Activated T-cell treated with anti-CD3 and anti-CD28 coated beads, Interleukin-2, amount 50 U/mL, for 48 hours (primary cell): ENCODE data around the gene SETD1B.
"Not testable (repeated sequence)": the region's sequence is repeated elsewhere in the genome, so short reads cannot be mapped to it uniquely, and the experiment has no call there.

Experiments used
- DNase-seq, 2 experiments: peaks; one replicate each; pipeline ENCODE4 v3.0.0-alpha.2; 2020

SETD1B gene

DNA sequence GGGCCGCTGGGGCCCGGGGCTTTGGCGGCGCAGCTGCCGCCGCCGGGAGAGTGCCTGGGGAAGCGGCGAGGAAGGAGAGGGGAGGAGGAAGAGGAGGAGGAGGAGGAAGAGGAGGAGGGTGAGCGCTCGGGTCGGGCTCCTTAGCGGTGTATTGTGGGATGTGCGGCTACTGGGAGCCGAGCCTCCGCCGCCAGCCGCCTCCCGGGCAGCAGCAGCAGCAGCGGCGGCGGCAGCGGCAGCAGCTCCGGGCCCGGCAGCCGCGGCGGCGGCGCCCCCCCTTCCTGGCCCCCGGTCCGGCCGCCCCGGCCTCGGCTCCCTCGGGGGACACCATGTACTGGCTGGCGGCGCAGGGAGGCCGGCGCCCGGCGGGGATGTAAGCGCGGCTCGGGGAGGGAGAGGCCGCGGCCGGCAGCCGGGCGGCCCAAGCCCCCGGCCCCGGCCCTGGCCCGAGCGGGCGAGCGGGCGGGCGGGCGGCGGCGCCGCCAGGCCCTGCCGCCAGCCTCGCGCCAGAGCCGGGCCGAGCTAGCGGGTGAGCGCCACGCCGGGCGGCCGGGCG, at the start of gene SETD1B:
SETD1B (plus strand) TSS at position 149 of the 556 bp plus-strand sequence. CDS start 729 bp downstream, outside the sequence.
- DNase-seq, result peak; percentile 59 to 73

GRCh38 chr12:121754836-121755235, 49.0 kb upstream of the SETD1B start:
- DNase-seq, result no peak

GRCh38 chr12:121755591-121755990, 48.2 kb upstream of the SETD1B start:
- DNase-seq, result no peak

- not testable (repeated sequence) for DNase-seq
Measured at GRCh38 chr12:121758536-121758935, 45.3 kb upstream of the SETD1B start.

GRCh38 chr12:121762269-121762668, 41.5 kb upstream of the SETD1B start:
- DNase-seq, result no peak

GRCh38 chr12:121764808-121765207, 39.0 kb upstream of the SETD1B start:
- DNase-seq, result no peak

GRCh38 chr12:121765573-121765972, 38.2 kb upstream of the SETD1B start:
- no peak for DNase-seq

DNA sequence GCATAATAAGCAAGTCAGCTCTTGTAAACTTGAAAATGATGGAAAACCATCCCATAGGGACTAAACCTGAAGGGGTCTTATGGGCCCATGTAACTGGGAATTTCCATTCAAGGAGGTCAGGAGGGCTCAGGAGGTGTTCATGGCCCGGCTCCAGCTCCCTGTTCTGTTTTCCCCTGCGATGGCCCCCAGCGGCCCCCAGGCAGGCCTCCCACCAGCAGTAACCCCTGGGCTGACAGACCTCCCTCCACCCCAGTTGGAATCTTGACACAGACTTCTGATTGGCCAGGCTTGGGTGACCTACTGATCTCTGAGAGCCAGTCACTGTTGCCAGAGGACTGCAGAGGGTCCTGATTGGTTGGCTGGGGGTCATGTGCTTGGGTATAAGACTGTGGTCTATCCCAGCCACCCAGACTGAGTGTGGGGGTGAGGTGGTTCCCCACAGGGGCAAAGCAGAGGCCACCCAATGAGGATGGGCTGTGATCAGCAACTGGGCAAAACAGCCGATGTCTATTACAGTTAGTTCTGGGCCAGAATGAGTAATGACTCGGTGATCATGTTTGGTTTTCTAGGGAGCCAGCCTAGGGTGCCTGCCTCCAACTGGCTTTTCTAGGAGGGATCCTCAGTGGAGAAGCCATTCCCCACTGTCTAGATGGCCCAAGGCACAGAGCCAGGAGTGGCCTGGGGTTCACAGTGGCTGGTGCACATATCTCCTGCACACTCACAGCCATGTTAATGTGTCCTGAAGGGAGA, 37.3 kb upstream of the SETD1B start:
- DNase-seq, result no peak

- no peak for DNase-seq
Measured at GRCh38 chr12:121767525-121768016, 36.2 kb upstream of the SETD1B start.

DNA sequence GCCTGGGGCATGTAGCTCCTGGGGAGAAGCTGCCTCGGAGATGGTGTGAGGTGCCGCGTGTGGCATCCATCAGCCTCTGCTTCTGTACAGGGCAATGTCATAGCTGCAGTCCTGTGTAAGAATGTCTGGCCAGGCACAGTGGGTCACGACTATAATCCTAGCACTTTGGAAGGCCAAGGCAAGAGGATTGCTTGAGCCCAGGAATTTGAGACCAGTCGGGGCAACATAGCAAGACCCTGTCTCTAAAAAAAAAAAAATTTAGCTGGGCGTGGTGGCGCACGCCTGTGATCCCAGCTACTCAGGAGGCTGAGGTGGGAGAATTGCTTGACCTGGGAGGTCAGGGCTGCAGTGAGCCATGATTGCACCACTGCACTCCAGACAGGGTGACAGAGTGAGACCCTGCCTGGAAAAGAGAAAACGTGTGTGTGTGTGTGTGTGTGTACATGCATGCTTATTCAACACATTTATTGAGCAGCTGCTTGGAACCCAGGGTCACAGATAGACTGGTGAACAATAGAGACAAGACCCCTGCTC, 34.4 kb upstream of the SETD1B start:
- DNase-seq, result no peak

DNA sequence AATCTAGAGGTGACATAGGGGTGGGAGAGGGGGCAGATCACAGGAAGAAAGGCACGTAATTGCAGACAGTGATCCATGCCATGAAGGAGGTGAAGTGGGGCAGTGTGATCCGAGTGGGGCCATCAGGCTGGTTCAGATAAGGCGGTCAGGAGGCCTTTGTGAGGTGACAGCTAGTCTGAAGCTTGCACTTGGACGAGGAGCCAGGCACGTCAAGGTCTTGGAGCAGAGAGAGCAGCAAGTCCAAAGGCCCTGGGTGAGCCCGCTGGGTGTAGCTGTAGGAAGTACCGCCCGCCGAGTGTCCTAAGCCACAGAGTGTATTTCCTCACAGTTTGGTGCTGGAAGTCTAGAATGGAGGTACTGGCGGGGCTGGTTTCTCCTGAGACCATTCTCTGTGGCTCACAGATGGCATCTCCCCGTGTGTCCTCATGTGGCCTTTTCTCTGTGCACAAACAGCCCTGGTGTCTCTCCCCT, 33.9 kb upstream of the SETD1B start:
- no peak for DNase-seq

DNA sequence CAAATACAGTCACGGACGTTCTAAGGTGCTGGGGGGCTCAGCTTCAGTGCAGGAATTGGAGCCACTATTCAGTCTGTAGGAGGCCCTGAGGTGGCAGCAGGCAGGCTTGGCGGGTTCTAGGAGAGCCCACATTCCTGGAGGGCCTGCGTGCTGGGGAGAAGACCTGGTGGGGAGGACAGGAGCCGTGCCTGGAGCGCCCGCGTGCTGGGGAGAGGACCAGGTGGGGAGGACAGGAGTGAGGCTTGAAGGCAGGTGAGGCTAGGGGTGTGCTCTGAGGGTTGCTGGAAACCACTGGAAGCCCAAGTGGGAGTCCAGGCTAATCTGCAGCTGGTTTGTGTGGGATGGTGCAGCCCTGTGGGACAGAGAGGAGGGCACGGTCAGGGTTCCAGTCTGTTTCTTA, 33.4 kb upstream of the SETD1B start:
- no peak for DNase-seq

GRCh38 chr12:121770813-121771625, 32.8 kb upstream of the SETD1B start:
- no peak for DNase-seq

- DNase-seq, result peak; percentile 84 to 87
Measured at GRCh38 chr12:121773011-121773777, 30.6 kb upstream of the SETD1B start.

GRCh38 chr12:121774968-121775474, 28.8 kb upstream of the SETD1B start:
- no peak for DNase-seq

- DNase-seq, result peak; percentile 21 to 22
Measured at GRCh38 chr12:121775501-121775900, 28.3 kb upstream of the SETD1B start.

DNA sequence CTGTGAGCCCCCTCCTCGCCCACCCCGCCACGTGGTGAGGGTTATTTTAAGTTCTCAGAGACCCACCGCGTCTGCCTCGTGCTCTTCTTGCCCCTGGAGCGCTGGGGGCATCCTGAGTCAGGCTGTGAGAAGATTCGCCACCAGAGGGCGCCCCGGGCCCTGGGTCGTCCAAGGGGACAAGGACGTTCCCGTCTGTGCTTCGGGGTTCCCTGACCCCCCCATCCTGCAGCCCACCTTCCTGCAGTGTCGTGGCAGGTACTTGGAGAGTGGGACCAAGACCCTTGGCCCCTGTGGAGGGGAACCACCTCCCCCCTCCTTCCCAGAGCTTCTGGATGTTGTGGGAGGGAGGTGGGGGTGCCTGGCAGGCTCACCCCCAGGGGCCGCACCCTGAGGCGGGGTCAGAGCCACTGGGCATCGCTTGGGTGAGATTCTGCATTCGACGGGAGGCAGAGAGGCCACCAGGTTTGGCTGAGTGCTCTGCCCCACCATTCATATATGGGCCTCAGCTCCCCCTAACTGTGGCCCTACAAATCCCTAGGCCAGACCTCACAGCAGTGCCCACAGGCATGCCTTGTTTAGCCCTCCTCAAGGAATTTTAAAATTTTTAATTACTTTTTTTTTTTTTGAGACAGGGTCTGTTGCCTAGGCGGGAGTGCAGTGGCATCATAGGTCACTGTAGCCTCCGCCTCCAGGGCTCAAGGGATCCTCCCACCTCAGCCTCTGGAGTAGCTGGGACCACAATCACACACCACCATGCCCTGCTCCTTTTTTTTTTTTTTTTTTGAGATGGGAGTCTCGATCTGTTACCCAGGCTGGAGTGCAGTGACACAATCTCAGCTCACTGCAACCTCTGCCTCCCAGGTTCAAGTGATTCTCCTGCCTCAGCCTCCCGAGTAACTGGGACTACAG, 27.4 kb upstream of the SETD1B start:
- peak; percentile 94 to 95 for DNase-seq

DNA sequence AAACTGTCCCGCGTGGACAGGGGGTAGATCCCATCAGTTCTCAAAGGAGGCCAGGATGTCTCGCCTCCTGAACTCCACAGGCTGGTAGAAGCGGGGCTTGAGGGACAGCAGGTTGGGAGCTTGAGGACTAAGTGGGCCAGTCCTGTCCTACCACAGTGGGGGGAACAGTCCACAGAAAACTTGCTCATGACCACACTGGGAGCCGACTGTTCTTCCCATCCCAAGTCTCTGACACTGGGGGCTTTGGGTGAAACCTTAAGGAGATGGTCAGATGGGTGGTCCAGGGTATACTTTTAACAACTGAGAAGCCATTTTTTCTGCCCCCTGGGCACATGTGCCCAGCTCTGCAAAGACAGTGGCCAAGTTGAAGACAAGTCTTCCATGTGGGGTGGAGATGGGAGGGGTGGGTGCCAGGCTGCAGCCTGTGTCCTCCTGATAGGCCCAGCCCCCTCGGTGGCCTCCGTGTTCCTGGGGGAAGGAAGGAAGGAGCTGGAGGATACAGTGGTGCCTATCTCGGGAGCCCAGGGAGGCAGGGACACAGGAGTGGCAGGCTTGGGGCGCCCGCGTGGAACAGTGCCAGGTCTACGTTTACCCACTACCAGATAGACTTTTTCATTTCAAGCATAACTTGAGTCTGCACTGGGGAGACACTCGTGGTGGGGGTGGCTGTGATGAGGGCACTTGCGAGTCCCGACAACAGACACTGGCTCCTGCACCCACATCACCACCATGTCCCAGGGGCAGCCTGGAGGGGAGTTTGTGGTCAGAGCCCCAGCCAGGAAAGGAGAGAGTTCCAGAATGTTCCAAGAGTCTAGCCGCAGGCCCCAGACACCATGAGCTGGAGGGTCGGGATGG, 25.0 kb upstream of the SETD1B start:
- DNase-seq, result no peak

DNA sequence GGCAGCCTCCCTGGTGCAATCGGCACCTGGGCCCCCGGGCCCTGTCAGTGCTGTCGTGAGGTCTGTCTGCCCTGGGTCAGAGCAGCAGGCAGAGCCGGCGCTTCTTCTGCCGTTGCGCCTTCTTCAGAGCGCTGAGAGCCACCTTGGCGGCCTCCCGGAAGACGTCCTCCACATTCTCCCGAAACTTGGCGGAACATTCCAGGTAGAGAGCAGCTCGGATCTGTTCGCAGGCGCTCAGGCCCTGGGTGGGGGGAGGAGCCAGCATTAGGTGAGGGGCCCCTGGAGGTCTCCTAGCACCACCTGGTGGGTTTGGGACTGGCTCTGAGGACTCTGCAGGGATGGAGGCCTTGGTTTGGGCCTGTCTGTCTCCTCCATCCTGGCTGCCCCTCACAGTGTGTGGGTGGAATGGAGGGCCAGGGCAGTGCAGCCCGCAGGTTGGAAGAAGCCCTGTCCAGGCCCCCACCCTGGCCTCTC, 24.4 kb upstream of the SETD1B start:
- DNase-seq, result no peak

DNA sequence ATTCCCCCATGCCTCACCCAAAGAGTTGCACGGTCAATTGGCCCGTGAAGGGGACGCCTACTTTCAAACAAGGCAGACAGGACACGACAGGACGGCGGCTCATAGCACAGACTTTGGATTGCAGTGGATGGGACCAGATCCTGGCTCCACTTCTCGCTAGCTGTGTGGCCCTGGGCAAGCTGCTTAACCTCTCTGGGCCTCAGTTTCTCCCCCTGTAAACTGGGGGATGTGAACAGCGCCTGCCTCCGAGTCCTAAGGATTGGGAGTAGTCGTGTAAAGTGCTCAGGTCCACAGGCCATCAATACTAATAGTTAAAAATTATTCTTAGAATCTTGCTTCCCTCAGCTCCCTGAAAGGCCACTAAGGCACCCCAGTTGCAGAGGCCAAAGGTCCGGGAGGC, 23.4 kb upstream of the SETD1B start:
- no peak for DNase-seq
